Stimulated activated CD4-positive, alpha-beta T cell treated with anti-CD3 and anti-CD28 coated beads, Interleukin-1b, Interleukin-23, amount 100 ng/mL, for 48 hours (primary cell): ENCODE results near the gene PRRG3.
"Not testable (repeated sequence)": the region's sequence is repeated elsewhere in the genome, so short reads cannot be mapped to it uniquely, and the experiment has no call there.

Experiments
- DNase-seq: peaks from one replicate; pipeline ENCODE4 v3.0.0-alpha.2; 2020

Gene PRRG3

GRCh38 chrX:151694661-151695582 lies at the start of gene PRRG3:
PRRG3 (plus strand) TSS chrX:151695458; CDS start chrX:151698815, 3,357 bp downstream.
- no peak for DNase-seq

- no peak for DNase-seq
Observed at GRCh38 chrX:151675121-151675746, 20.0 kb upstream of the PRRG3 start.

GRCh38 chrX:151676196-151676595 lies 19.1 kb upstream of the PRRG3 start:
- DNase-seq = no peak

GRCh38 chrX:151679798-151680402 lies 15.4 kb upstream of the PRRG3 start:
- DNase-seq = no peak

- DNase-seq = peak; percentile 44
Observed at GRCh38 chrX:151680805-151681204, 14.5 kb upstream of the PRRG3 start.

GRCh38 chrX:151687635-151688034 lies 7.6 kb upstream of the PRRG3 start:
- DNase-seq = no peak

- no peak for DNase-seq
Observed at GRCh38 chrX:151688695-151689094, 6.6 kb upstream of the PRRG3 start.

GRCh38 chrX:151692825-151693224 lies 2.4 kb upstream of the PRRG3 start:
- DNase-seq = no peak

- DNase-seq = no peak
Observed at GRCh38 chrX:151694121-151694520, 1.1 kb upstream of the PRRG3 start.

- no peak for DNase-seq
Observed at GRCh38 chrX:151695583-151696340, 504 bp downstream of the PRRG3 start.

GRCh38 chrX:151697082-151697481 lies 1.8 kb downstream of the PRRG3 start:
- not testable (repeated sequence) for DNase-seq

- no peak for DNase-seq
Observed at GRCh38 chrX:151697522-151697921, 2.3 kb downstream of the PRRG3 start.

GRCh38 chrX:151698485-151698884 lies 3.2 kb downstream of the PRRG3 start:
- DNase-seq = no peak

- DNase-seq = no peak
Observed at GRCh38 chrX:151699746-151700145, 4.5 kb downstream of the PRRG3 start.

- DNase-seq = no peak
Observed at GRCh38 chrX:151700581-151700980, 5.3 kb downstream of the PRRG3 start.

GRCh38 chrX:151701071-151701470 lies 5.8 kb downstream of the PRRG3 start:
- no peak for DNase-seq

GRCh38 chrX:151701531-151701930 lies 6.3 kb downstream of the PRRG3 start:
- DNase-seq = no peak

GRCh38 chrX:151702026-151702714 lies 6.9 kb downstream of the PRRG3 start:
- no peak for DNase-seq

GRCh38 chrX:151702741-151703340 lies 7.6 kb downstream of the PRRG3 start:
- DNase-seq = no peak

- no peak for DNase-seq
Observed at GRCh38 chrX:151703487-151703886, 8.2 kb downstream of the PRRG3 start.

- DNase-seq = no peak
Observed at GRCh38 chrX:151704041-151704663, 8.9 kb downstream of the PRRG3 start.
